ENCODE results near the gene SAMD3. TPM values are rescaled to one million over a fixed set of nuclear protein-coding genes. Genes with fewer than 3 reads are reported as not detected.

SAMD3 gene
- total RNA-seq, 2 donors from 2014 or later, result 41.3 to 44.8 TPM

- Histone ChIP-seq H3K4me3 (ENCODE audit: low read length) (no peak overlapping the region), H3K4me1 (ENCODE audit: control insufficient read depth, insufficient read depth, low read length) (no peaks in the 10 kb centered on the region), H3K27ac (ENCODE audit: low read depth, low read length) (no peak overlapping the region), H3K36me3 (ENCODE audit: control insufficient read depth, insufficient read depth, low read length) (peaks cover 5% of the 10 kb centered on the region), H3K27me3 (ENCODE audit: control insufficient read depth, insufficient read depth, low read length, poor library complexity, severe bottlenecking) (no peaks in the 10 kb centered on the region), H3K9me3 (ENCODE audit: control insufficient read depth, low read length) (no peaks in the 10 kb centered on the region), H3K9ac (ENCODE audit: extremely low read depth, low read length, poor library complexity, severe bottlenecking) (no peak overlapping the region)
- 96% methylated on average over 2 of the region's 2 CpGs; no CpG with 5 or more reads in 1 of the 2 experiments for whole genome bisulfite sequencing, 2 experiments (ENCODE audit: insufficient coverage in 1 of 2, insufficient read length in 1 of 2)
- TF ChIP-seq, protein P1, sequence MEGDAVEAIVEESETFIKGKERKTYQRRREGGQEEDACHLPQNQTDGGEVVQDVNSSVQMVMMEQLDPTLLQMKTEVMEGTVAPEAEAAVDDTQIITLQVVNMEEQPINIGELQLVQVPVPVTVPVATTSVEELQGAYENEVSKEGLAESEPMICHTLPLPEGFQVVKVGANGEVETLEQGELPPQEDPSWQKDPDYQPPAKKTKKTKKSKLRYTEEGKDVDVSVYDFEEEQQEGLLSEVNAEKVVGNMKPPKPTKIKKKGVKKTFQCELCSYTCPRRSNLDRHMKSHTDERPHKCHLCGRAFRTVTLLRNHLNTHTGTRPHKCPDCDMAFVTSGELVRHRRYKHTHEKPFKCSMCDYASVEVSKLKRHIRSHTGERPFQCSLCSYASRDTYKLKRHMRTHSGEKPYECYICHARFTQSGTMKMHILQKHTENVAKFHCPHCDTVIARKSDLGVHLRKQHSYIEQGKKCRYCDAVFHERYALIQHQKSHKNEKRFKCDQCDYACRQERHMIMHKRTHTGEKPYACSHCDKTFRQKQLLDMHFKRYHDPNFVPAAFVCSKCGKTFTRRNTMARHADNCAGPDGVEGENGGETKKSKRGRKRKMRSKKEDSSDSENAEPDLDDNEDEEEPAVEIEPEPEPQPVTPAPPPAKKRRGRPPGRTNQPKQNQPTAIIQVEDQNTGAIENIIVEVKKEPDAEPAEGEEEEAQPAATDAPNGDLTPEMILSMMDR (conservative IDR thresholded peaks at IDR 0.05), result no peak
- H3K27me3 Mint-ChIP-seq (ENCODE audit: insufficient read depth), result no peaks in the 10 kb centered on the region
- H3K36me3 Mint-ChIP-seq (ENCODE audit: low read depth), result peaks cover 30% of the 10 kb centered on the region
- H3K4me3 Mint-ChIP-seq, result no peak overlapping the region
- DNase-seq, result no peak
- H3K27ac Mint-ChIP-seq, result no peak overlapping the region
- no peaks in the 10 kb centered on the region for H3K9me3 Mint-ChIP-seq
- peaks cover 28% of the 10 kb centered on the region for H3K4me1 Mint-ChIP-seq
Measured at GRCh38 chr6:130134582-130134981, 88.2 kb downstream of the SAMD3 start.

- Mint-ChIP-seq H3K4me1 (peaks cover 14% of the 10 kb centered on the region), H3K9me3 (no peaks in the 10 kb centered on the region), H3K27ac (peak overlapping the region; percentile 41), H3K4me3 (no peak overlapping the region), H3K36me3 (ENCODE audit: low read depth) (peaks cover 25% of the 10 kb centered on the region), H3K27me3 (ENCODE audit: insufficient read depth) (no peaks in the 10 kb centered on the region)
- no peak overlapping the region for H3K27ac ChIP-seq (ENCODE audit: low read depth, low read length)
- H3K9me3 ChIP-seq (ENCODE audit: control insufficient read depth, low read length), result no peaks in the 10 kb centered on the region
- TF ChIP-seq, protein P1 (conservative IDR thresholded peaks at IDR 0.05), result no peak
- DNase-seq, result no peak
- no peak overlapping the region for H3K4me3 ChIP-seq (ENCODE audit: low read length)
- H3K27me3 ChIP-seq (ENCODE audit: control insufficient read depth, insufficient read depth, low read length, poor library complexity, severe bottlenecking), result no peaks in the 10 kb centered on the region
- WGBS, 2 experiments (ENCODE audit: insufficient coverage in 1 of 2, insufficient read length in 1 of 2), result 92% methylated on average over 6 of the region's 6 CpGs
- no peak overlapping the region for H3K9ac ChIP-seq (ENCODE audit: extremely low read depth, low read length, poor library complexity, severe bottlenecking)
- peaks cover 5% of the 10 kb centered on the region for H3K36me3 ChIP-seq (ENCODE audit: control insufficient read depth, insufficient read depth, low read length)
- no peaks in the 10 kb centered on the region for H3K4me1 ChIP-seq (ENCODE audit: control insufficient read depth, insufficient read depth, low read length)
Measured at GRCh38 chr6:130132286-130132701, 90.5 kb downstream of the SAMD3 start.

GRCh38 chr6:130129762-130130246, 92.9 kb downstream of the SAMD3 start:
- H3K4me1 Mint-ChIP-seq, result peaks cover 11% of the 10 kb centered on the region
- Histone ChIP-seq H3K4me3 (ENCODE audit: low read length) (no peak overlapping the region), H3K27ac (ENCODE audit: low read depth, low read length) (no peak overlapping the region), H3K4me1 (ENCODE audit: control insufficient read depth, insufficient read depth, low read length) (no peaks in the 10 kb centered on the region), H3K36me3 (ENCODE audit: control insufficient read depth, insufficient read depth, low read length) (no peaks in the 10 kb centered on the region), H3K9me3 (ENCODE audit: control insufficient read depth, low read length) (no peaks in the 10 kb centered on the region), H3K27me3 (ENCODE audit: control insufficient read depth, insufficient read depth, low read length, poor library complexity, severe bottlenecking) (no peaks in the 10 kb centered on the region), H3K9ac (ENCODE audit: extremely low read depth, low read length, poor library complexity, severe bottlenecking) (no peak overlapping the region)
- 92 to 97% methylated on average over 4 to 6 of the region's 6 CpGs for WGBS, 2 experiments (ENCODE audit: insufficient coverage in 1 of 2, insufficient read length in 1 of 2)
- H3K27ac Mint-ChIP-seq, result no peak overlapping the region
- TF ChIP-seq, protein P1 (conservative IDR thresholded peaks at IDR 0.05), result no peak
- no peak overlapping the region for H3K4me3 Mint-ChIP-seq
- H3K9me3 Mint-ChIP-seq, result no peaks in the 10 kb centered on the region
- H3K36me3 Mint-ChIP-seq (ENCODE audit: low read depth), result peaks cover 15% of the 10 kb centered on the region
- no peaks in the 10 kb centered on the region for H3K27me3 Mint-ChIP-seq (ENCODE audit: insufficient read depth)
- DNase-seq, result no peak

Data from endodermal cell (in vitro differentiated cells).